GM23338 (cell line): Measurements from ENCODE around the gene LMAN2L.

Experiments
- POLR2AphosphoS5 ChIP-seq: IDR thresholded peaks from 2 replicates; pipeline ENCODE4 v1.6.1; 2016; ENCODE audit warnings: antibody characterized with exemption, low read depth
- TF ChIP-seq, protein P1 (sequence below): IDR thresholded peaks from one replicate; pipeline ENCODE4 v1.6.1; 2018; ENCODE audit warnings: antibody characterized with exemption; ENCODE audit not compliant: unreplicated experiment
- TF ChIP-seq, protein P2 (sequence below), 2 experiments: fragments of 200-600 bp in 1 of 2; sonication (generic) in 1 of 2; conservative IDR thresholded peaks; 2 replicates each; pipeline versions ENCODE4 v1.5.1 to v1.6.1; 2016 to 2017; ENCODE audit warnings: antibody characterized with exemption in 2 of 2, low read depth in 2 of 2, mild to moderate bottlenecking in 2 of 2, moderate library complexity in 1 of 2
- TF ChIP-seq, protein P3 (sequence below): fragments of 250-450 bp; sonication (Bioruptor Pico); IDR thresholded peaks from 2 replicates; pipeline ENCODE4 v1.5.0; 2020; ENCODE audit warnings: mild to moderate bottlenecking, moderate library complexity

DNA sequence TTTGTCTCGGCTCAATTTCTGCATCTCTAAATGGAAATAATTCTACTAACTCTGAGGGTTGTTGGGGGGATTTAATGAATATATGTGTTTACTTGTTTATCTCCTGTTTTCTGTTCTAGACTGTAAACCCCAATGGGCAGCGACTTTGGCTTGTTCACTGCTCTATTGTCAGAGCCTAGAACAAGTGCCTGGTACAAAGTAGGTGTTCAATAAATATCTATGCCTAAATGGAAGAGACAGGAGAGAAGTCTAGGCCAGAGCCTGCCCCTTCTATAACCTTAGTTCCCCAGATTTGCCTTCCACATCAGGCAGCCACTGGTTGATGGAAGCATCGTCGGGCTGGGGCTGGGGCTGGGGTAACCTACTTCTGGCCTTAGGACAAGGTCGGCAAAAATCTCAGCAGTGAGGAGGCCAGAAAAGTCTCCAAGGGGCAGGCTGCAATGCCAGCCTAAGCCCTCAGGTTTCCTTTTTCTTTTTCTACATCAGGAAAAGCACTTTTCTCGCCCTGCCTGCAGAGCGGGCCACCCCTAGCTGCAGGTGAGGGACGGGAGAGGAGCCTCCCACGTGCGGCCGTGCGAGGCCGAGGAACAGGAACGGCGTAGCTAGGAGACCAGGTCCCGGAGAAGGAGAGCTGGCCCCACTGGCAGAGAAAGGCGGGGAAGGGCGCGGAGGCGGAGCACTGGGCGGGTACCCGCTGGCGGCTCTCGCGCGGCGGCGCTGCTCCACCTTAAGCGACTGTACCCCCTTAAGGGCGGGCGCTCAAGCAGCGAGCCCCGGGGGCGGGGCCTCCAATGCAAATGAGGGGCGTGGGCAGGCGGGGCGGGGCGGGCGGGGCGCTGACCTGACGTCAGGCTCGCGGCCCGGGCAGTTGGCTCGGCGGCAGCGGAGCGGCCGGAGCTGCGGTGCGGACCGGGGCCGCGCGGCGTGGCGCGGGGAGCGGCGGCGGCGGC, 20.4 kb upstream of the LMAN2L start, which contains the start of gene CNNM4:
- TF ChIP-seq, protein P1, sequence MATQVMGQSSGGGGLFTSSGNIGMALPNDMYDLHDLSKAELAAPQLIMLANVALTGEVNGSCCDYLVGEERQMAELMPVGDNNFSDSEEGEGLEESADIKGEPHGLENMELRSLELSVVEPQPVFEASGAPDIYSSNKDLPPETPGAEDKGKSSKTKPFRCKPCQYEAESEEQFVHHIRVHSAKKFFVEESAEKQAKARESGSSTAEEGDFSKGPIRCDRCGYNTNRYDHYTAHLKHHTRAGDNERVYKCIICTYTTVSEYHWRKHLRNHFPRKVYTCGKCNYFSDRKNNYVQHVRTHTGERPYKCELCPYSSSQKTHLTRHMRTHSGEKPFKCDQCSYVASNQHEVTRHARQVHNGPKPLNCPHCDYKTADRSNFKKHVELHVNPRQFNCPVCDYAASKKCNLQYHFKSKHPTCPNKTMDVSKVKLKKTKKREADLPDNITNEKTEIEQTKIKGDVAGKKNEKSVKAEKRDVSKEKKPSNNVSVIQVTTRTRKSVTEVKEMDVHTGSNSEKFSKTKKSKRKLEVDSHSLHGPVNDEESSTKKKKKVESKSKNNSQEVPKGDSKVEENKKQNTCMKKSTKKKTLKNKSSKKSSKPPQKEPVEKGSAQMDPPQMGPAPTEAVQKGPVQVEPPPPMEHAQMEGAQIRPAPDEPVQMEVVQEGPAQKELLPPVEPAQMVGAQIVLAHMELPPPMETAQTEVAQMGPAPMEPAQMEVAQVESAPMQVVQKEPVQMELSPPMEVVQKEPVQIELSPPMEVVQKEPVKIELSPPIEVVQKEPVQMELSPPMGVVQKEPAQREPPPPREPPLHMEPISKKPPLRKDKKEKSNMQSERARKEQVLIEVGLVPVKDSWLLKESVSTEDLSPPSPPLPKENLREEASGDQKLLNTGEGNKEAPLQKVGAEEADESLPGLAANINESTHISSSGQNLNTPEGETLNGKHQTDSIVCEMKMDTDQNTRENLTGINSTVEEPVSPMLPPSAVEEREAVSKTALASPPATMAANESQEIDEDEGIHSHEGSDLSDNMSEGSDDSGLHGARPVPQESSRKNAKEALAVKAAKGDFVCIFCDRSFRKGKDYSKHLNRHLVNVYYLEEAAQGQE: no peak
- TF ChIP-seq, protein P2, sequence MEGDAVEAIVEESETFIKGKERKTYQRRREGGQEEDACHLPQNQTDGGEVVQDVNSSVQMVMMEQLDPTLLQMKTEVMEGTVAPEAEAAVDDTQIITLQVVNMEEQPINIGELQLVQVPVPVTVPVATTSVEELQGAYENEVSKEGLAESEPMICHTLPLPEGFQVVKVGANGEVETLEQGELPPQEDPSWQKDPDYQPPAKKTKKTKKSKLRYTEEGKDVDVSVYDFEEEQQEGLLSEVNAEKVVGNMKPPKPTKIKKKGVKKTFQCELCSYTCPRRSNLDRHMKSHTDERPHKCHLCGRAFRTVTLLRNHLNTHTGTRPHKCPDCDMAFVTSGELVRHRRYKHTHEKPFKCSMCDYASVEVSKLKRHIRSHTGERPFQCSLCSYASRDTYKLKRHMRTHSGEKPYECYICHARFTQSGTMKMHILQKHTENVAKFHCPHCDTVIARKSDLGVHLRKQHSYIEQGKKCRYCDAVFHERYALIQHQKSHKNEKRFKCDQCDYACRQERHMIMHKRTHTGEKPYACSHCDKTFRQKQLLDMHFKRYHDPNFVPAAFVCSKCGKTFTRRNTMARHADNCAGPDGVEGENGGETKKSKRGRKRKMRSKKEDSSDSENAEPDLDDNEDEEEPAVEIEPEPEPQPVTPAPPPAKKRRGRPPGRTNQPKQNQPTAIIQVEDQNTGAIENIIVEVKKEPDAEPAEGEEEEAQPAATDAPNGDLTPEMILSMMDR (conservative IDR thresholded peaks at IDR 0.05; ENCODE audit: low read depth in 2 of 2): peak in 1 of 2 experiments; percentile 25; a peak in 1 of 4 replicates
- peak; percentile 57; the same call in 1 of the 2 replicates for TF ChIP-seq POLR2AphosphoS5
- TF ChIP-seq, protein P3, sequence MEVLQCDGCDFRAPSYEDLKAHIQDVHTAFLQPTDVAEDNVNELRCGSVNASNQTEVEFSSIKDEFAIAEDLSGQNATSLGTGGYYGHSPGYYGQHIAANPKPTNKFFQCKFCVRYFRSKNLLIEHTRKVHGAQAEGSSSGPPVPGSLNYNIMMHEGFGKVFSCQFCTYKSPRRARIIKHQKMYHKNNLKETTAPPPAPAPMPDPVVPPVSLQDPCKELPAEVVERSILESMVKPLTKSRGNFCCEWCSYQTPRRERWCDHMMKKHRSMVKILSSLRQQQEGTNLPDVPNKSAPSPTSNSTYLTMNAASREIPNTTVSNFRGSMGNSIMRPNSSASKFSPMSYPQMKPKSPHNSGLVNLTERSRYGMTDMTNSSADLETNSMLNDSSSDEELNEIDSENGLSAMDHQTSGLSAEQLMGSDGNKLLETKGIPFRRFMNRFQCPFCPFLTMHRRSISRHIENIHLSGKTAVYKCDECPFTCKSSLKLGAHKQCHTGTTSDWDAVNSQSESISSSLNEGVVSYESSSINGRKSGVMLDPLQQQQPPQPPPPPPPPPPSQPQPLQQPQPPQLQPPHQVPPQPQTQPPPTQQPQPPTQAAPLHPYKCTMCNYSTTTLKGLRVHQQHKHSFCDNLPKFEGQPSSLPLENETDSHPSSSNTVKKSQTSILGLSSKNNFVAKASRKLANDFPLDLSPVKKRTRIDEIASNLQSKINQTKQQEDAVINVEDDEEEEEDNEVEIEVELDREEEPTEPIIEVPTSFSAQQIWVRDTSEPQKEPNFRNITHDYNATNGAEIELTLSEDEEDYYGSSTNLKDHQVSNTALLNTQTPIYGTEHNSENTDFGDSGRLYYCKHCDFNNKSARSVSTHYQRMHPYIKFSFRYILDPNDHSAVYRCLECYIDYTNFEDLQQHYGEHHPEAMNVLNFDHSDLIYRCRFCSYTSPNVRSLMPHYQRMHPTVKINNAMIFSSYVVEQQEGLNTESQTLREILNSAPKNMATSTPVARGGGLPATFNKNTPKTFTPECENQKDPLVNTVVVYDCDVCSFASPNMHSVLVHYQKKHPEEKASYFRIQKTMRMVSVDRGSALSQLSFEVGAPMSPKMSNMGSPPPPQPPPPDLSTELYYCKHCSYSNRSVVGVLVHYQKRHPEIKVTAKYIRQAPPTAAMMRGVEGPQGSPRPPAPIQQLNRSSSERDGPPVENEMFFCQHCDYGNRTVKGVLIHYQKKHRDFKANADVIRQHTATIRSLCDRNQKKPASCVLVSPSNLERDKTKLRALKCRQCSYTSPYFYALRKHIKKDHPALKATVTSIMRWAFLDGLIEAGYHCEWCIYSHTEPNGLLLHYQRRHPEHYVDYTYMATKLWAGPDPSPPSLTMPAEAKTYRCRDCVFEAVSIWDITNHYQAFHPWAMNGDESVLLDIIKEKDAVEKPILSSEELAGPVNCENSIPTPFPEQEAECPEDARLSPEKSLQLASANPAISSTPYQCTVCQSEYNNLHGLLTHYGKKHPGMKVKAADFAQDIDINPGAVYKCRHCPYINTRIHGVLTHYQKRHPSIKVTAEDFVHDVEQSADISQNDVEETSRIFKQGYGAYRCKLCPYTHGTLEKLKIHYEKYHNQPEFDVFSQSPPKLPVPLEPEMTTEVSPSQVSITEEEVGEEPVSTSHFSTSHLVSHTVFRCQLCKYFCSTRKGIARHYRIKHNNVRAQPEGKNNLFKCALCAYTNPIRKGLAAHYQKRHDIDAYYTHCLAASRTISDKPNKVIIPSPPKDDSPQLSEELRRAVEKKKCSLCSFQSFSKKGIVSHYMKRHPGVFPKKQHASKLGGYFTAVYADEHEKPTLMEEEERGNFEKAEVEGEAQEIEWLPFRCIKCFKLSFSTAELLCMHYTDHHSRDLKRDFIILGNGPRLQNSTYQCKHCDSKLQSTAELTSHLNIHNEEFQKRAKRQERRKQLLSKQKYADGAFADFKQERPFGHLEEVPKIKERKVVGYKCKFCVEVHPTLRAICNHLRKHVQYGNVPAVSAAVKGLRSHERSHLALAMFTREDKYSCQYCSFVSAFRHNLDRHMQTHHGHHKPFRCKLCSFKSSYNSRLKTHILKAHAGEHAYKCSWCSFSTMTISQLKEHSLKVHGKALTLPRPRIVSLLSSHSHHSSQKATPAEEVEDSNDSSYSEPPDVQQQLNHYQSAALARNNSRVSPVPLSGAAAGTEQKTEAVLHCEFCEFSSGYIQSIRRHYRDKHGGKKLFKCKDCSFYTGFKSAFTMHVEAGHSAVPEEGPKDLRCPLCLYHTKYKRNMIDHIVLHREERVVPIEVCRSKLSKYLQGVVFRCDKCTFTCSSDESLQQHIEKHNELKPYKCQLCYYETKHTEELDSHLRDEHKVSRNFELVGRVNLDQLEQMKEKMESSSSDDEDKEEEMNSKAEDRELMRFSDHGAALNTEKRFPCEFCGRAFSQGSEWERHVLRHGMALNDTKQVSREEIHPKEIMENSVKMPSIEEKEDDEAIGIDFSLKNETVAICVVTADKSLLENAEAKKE (CRISPR knock-in tag): no peak
